DND-41 (cell line): ENCODE data around the gene PIGC.

Source experiments
- ATAC-seq: fragments of 200-7000 bp; cut with Tn5 transposase; 3 replicates; pipeline ENCODE4 v1.9.1; 2021; ENCODE audit warnings: low read depth; ENCODE audit not compliant: insufficient read depth
- DNase-seq: peaks from one replicate; pipeline ENCODE4 v3.0.0-alpha.2; 2020
- H2AFZ ChIP-seq: 2 replicates; pipeline ENCODE4 v1.6.0; 2012; ENCODE audit warnings: low read depth, low read length
- H3K27ac ChIP-seq: 2 replicates; pipeline ENCODE4 v1.5.1; 2012; ENCODE audit warnings: low read length, inconsistent platforms
- H3K27me3 ChIP-seq: fragments of 200-600 bp; sonication (generic); 2 replicates; pipeline ENCODE4 v1.6.0; 2012; ENCODE audit warnings: low read length, mild to moderate bottlenecking, inconsistent platforms; ENCODE audit not compliant: insufficient read depth, poor library complexity
- H3K36me3 ChIP-seq: 2 replicates; pipeline ENCODE4 v1.5.1; 2012; ENCODE audit warnings: low read length, inconsistent platforms; ENCODE audit not compliant: insufficient read depth
- H3K4me1 ChIP-seq: 2 replicates; pipeline ENCODE4 v1.5.1; 2012; ENCODE audit warnings: mild to moderate bottlenecking, low read length; ENCODE audit not compliant: insufficient read depth
- H3K4me2 ChIP-seq: 2 replicates; pipeline ENCODE4 v1.6.0; 2012; ENCODE audit warnings: mild to moderate bottlenecking, moderate library complexity, low read length, inconsistent platforms; ENCODE audit not compliant: insufficient read depth
- H3K4me3 ChIP-seq, 2 experiments: fragments of 200-600 bp in 1 of 2; shearing (Covaris generic) in 1 of 2; 2 replicates each; pipeline ENCODE4 v1.5.1; 2012 to 2016; ENCODE audit warnings: inconsistent platforms in 2 of 2, low read length in 2 of 2, mild to moderate bottlenecking in 2 of 2, low read depth in 1 of 2, moderate library complexity in 1 of 2
- H3K79me2 ChIP-seq: 2 replicates; pipeline ENCODE4 v1.6.0; 2012; ENCODE audit warnings: low read length, inconsistent platforms; ENCODE audit not compliant: insufficient read depth
- H3K9ac ChIP-seq: 2 replicates; pipeline ENCODE4 v1.6.0; 2012; ENCODE audit warnings: low read depth, mild to moderate bottlenecking, inconsistent platforms, low read length, moderate library complexity
- H3K9me3 ChIP-seq: 2 replicates; pipeline ENCODE4 v1.5.1; 2012; ENCODE audit warnings: low read length, moderate library complexity, mild to moderate bottlenecking, inconsistent platforms; ENCODE audit not compliant: insufficient read depth, severe bottlenecking
- H4K20me1 ChIP-seq: 2 replicates; pipeline ENCODE4 v1.6.0; 2012; ENCODE audit warnings: low read length; ENCODE audit not compliant: insufficient read depth
- EZH2 ChIP-seq: IDR thresholded peaks from 3 replicates; pipeline ENCODE4 v1.6.1; 2012; ENCODE audit warnings: borderline replicate concordance, low read depth, mild to moderate bottlenecking, moderate library complexity, low read length, inconsistent platforms; ENCODE audit not compliant: severe bottlenecking
- TF ChIP-seq, protein P1 (sequence below): IDR thresholded peaks from 2 replicates; pipeline ENCODE4 v1.5.1; 2012; ENCODE audit warnings: borderline replicate concordance, low read length, moderate library complexity, mild to moderate bottlenecking; ENCODE audit not compliant: poor library complexity, severe bottlenecking; ENCODE audit errors: extremely low read depth

Gene PIGC

GRCh38 chr1:172453607-172454006, 9.7 kb upstream of the PIGC start:
- DNase-seq (no peak), ATAC-seq (no peak)
- no peaks in the 10 kb centered on the region for H3K79me2 ChIP-seq
- no peak overlapping the region for H3K4me2 ChIP-seq
- H3K4me3 ChIP-seq: no peak overlapping the region
- no peaks in the 10 kb centered on the region for H3K36me3 ChIP-seq
- no peak overlapping the region for H3K27ac ChIP-seq
- no peaks in the 10 kb centered on the region for H3K9me3 ChIP-seq
- H3K9ac ChIP-seq: no peak overlapping the region
- TF ChIP-seq EZH2: no peak
- TF ChIP-seq, protein P1, sequence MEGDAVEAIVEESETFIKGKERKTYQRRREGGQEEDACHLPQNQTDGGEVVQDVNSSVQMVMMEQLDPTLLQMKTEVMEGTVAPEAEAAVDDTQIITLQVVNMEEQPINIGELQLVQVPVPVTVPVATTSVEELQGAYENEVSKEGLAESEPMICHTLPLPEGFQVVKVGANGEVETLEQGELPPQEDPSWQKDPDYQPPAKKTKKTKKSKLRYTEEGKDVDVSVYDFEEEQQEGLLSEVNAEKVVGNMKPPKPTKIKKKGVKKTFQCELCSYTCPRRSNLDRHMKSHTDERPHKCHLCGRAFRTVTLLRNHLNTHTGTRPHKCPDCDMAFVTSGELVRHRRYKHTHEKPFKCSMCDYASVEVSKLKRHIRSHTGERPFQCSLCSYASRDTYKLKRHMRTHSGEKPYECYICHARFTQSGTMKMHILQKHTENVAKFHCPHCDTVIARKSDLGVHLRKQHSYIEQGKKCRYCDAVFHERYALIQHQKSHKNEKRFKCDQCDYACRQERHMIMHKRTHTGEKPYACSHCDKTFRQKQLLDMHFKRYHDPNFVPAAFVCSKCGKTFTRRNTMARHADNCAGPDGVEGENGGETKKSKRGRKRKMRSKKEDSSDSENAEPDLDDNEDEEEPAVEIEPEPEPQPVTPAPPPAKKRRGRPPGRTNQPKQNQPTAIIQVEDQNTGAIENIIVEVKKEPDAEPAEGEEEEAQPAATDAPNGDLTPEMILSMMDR: no peak
- H3K27me3 ChIP-seq: no peaks in the 10 kb centered on the region
- H2AFZ ChIP-seq: no peak overlapping the region
- no peaks in the 10 kb centered on the region for H4K20me1 ChIP-seq
- H3K4me1 ChIP-seq: peaks cover 8% of the 10 kb centered on the region

DNA sequence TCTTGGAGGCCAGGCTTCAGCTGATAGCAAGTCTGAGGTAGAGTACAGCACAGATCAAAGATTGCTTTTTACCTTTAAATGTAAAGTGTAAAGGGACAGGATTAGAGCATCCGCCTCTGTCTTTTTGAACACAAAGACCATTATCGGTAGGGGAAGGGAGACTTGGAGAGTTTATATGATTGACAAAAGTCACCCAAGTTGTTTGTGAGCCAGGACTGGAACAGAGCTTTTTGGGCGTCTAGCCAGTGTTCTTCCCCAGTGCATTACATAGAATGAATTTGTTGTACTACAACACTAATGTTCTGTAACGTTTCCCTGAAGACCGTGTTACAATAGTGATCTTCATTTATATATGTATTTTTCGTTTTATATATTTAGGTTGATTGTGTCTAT, 9.3 kb upstream of the PIGC start:
- Histone ChIP-seq H2AFZ (no peak overlapping the region), H3K79me2 (no peaks in the 10 kb centered on the region), H3K4me1 (peaks cover 8% of the 10 kb centered on the region), H3K4me3 (no peak overlapping the region), H3K27me3 (no peaks in the 10 kb centered on the region), H3K9ac (no peak overlapping the region), H3K36me3 (no peaks in the 10 kb centered on the region), H3K9me3 (no peaks in the 10 kb centered on the region), H3K27ac (no peak overlapping the region), H4K20me1 (no peaks in the 10 kb centered on the region), H3K4me2 (no peak overlapping the region)
- ATAC-seq: no peak
- no peak for TF ChIP-seq EZH2
- TF ChIP-seq, protein P1: no peak
- no peak for DNase-seq

- Histone ChIP-seq H3K9me3 (no peaks in the 10 kb centered on the region), H3K9ac (no peak overlapping the region), H4K20me1 (no peaks in the 10 kb centered on the region), H2AFZ (no peak overlapping the region), H3K4me3 (no peak overlapping the region), H3K4me1 (peaks cover 8% of the 10 kb centered on the region), H3K27ac (no peak overlapping the region), H3K79me2 (no peaks in the 10 kb centered on the region), H3K27me3 (no peaks in the 10 kb centered on the region), H3K4me2 (no peak overlapping the region), H3K36me3 (no peaks in the 10 kb centered on the region)
- no peak for TF ChIP-seq EZH2
- TF ChIP-seq, protein P1: no peak
- ATAC-seq (no peak), DNase-seq (no peak)
Measured at GRCh38 chr1:172452536-172453152, 8.8 kb upstream of the PIGC start.

- Histone ChIP-seq H3K36me3 (no peaks in the 10 kb centered on the region), H3K9ac (no peak overlapping the region), H3K4me3 (no peak overlapping the region), H3K4me1 (peaks cover 8% of the 10 kb centered on the region), H3K27me3 (no peaks in the 10 kb centered on the region), H3K9me3 (no peaks in the 10 kb centered on the region), H3K27ac (no peak overlapping the region), H3K79me2 (no peaks in the 10 kb centered on the region), H3K4me2 (no peak overlapping the region), H2AFZ (peak overlapping the region; percentile 66), H4K20me1 (no peaks in the 10 kb centered on the region)
- DNase-seq: no peak
- no peak for TF ChIP-seq EZH2
- TF ChIP-seq, protein P1: no peak
- ATAC-seq: peak; percentile 32; the same call in 2 of the 3 replicates
Measured at GRCh38 chr1:172451002-172451443, 7.2 kb upstream of the PIGC start.
